ENCODE measurements around the gene CDK11B.

The CDK11B gene

DNA sequence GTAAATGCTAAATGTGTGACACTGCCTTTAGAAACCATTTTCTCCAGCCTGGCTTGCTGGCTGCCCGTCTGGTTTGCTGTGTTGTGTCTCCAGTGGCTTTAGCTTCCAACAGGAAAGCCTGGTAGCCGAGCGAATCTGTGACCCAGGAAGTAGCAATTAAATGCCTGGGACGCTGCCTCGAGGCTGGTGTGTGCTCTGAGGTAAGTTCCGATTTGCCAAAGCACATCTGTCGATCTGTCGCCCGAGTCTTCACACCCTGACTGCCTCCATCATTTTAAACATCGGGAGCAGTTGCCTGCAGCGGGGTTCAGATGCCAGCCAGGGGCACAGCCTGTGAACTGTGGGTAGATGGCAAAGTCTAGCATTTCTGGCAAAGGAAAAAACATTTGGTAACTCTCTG, 41.3 kb downstream of the CDK11B start:
- no peak for DNase-seq (ENCODE audit: low read depth in 1 of 2, low spot score in 1 of 2)

- DNase-seq (ENCODE audit: low read depth in 1 of 2, low spot score in 1 of 2): no peak
Measured at GRCh38 chr1:1616838-1617237, 42.0 kb downstream of the CDK11B start.

GRCh38 chr1:1616045-1616790, 42.6 kb downstream of the CDK11B start:
- no peak for DNase-seq (ENCODE audit: low read depth in 1 of 2, low spot score in 1 of 2)

DNA sequence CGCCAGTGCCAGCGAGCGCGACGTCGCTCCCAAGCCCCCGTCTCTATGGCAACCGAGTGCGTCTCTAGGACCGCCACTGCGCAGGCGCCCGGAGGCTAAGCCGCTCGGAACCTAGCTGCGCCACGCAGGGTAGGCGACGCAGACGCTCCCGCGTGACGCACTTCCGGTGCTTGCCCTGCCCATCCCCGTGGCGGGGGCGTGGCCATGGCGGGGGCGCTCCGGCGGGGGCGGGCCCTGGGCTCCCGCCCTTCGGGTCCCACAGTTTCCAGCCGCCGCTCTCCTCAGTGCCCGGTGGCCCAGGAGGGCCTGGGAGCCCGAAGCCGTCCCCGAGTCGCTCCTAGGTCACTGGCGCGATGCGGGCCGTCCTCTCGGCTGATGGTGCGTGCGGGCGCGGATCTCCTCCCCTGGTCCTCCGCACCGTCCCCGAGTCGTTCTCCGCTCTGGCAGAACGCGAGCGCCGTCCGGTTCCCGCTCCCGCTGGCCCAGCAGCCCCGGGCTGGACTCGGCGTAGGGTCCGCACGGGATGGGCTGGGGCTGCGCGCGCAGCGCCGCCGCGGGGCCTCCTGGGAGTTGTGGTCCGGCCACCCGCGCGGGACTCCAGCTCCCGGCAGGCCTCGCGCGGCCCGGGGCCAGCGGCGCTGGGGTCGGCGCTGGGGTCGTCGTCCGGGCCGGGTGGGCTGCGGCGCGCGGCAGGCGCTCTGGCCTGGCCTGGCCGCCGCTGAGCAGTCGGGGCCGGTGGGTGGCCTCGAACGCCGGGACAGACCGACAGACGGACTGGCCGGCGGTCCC, 43.4 kb downstream of the CDK11B start, which contains the start of gene MIB2:
Gene MIB2, plus strand, starts transcription at position 245 of the 789 bp plus-strand sequence. CDS start 7,953 bp downstream, outside the sequence.
- DNase-seq (ENCODE audit: low read depth in 1 of 2, low spot score in 1 of 2): peak; percentile 96

GRCh38 chr1:1614954-1615255, 43.9 kb downstream of the CDK11B start:
- no peak for DNase-seq (ENCODE audit: low read depth in 1 of 2, low spot score in 1 of 2)

DNA sequence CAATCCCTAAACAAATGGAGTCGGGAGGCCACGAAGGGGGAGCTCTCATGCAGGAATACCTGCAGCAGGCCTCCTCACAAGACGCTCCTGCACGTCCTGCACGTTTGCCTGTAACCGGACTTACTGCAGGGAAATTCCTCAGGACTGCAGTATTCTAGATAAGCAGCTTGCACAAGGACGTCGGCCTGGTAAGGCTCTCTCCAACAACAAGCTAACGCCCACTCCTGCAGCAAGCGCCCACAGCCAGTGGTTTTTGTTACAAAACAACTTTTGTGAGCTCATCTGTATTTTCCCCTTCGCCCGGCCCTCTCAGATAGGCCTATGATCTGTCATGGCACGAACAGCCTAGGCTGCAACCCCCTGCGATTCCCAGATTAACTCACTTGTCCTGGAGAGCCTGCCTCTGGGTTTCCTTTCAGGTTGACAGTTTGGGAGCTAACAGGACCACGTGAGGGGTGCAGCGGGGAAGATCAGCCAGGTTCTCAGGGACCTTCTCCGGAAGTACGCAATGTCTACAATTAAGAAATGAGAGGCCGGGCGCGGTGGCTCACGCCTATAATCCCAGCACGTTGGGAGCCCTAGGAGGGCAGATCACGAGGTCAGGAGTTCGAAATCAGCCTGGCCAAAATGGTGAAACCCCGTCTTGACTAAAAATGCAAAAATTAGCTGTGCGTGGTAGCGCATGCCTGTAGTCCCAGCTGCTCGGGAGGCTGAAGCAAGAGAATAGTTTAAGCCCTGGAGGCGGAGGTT, 44.4 kb downstream of the CDK11B start:
- DNase-seq (ENCODE audit: low read depth in 1 of 2, low spot score in 1 of 2): peak; percentile 33 to 44

DNA sequence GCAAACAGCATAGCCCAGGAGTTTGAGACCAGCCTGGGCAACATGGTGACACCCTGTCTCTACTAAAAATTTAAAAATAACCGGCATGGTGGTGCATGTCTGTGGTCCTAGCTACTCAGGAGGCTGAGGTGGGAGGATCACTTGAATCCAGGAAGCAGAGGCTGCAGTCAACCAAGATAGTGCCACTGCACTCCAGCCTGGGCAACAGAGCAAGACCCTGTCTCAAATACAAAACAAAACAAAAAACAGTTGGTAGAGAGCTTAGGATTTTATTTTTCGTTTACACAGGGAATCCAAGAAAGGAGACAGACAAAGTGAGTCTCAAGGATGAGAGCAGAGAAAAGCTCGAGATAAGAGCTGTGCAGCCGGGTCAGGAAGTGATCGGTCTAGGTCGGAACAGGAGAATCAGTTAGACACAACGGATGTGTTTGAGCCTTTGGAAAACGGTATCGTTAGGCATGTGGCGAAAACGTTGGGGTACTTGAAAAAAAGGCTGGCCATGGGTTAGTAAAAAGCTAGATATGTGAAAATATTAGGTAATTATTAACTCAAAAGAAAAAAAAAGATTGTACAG, 45.2 kb downstream of the CDK11B start:
- DNase-seq (ENCODE audit: low read depth in 1 of 2, low spot score in 1 of 2): no peak

DNA sequence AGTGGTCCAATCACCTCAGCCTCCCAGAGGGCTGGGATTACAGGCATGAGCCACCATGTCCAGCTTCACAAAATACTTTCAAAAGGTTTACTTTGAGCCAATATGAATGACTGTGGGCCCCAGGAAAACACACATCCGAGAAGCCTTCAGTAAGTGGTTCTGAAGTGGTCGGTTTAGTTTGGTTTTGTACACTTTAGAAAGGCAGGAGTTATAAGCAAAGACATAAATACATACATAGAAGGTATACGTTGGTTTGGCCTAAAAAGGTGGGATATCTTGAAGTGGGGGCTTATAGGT, 46.8 kb downstream of the CDK11B start:
- DNase-seq (ENCODE audit: low read depth in 1 of 2, low spot score in 1 of 2): no peak

DNA sequence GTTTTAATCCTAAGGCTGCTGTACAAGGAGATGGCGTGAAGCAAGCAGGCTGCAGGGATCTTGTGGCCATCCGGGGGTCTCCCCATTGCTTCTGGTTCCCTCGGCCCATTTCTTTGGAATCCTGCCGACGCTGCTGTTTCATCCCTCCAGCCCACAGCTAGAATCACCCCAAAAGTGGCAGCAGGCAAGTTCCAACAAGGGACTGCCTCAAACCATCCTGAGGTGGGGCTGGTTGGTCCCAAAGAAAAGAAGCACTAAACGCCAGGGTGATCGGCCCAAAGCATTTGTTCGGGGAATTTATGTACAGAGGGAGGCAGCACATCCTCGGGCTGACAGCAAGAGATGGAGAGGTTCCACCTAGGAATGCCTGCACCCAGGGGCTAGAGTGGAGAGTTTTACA, 48.0 kb downstream of the CDK11B start:
- no peak for DNase-seq (ENCODE audit: low read depth in 1 of 2, low spot score in 1 of 2)

DNA sequence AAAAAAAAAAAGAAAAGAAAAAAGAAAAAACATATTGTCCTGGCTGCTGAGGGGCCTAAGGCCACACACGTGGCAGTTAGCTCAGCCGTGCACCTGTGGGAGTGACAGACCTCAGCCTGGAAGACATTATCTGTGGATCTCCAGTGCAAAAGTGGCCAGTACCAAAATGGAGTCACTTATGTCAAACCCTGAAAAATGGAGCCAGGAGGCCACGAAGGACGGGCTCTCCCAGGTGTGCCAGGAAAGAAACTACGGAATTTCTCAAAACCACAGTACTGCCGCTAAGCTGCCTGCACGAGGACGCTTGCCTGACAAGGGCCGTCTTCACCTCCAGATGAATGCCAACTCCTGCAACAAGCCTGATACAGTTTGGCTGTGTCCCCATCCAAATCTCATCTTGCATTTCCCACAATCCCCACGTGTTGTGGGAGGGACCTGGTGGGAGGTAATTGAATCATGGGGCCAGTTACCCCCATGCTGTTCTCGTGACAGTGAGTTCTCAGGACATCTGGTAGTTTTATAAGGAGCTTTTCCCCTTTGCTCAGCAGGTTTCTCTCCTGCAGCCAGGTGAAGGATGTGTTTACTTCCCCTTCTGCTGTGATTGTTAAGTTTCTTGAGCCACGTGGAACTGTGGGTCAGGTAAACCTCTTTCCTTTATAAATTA, 48.9 kb downstream of the CDK11B start:
- no peak for DNase-seq (ENCODE audit: low read depth in 1 of 2, low spot score in 1 of 2)

- DNase-seq (ENCODE audit: low read depth in 1 of 2, low spot score in 1 of 2): no peak
Measured at GRCh38 chr1:1606232-1606631, 52.6 kb downstream of the CDK11B start.

DNA sequence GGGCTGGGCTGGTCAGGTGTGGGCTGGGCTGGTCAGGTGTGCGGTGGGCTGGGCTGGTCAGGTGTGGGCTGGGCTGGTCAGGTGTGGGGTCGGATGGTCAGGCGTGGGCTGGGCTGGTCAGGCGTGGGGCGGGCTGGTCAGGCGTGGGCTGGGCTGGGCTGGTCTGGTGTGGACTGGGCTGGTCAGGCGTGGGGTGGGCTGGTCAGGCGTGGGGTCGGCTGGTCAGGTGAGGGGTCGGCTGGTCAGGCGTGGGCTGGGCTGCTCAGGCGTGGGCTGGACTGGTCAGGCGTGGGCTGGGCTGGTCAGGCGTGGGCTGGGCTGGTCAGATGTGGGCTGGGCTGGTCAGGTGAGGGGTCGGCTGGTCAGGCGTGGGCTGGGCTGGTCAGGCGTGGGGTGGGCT, 53.1 kb downstream of the CDK11B start:
- no peak for DNase-seq (ENCODE audit: low read depth in 1 of 2, low spot score in 1 of 2)

DNA sequence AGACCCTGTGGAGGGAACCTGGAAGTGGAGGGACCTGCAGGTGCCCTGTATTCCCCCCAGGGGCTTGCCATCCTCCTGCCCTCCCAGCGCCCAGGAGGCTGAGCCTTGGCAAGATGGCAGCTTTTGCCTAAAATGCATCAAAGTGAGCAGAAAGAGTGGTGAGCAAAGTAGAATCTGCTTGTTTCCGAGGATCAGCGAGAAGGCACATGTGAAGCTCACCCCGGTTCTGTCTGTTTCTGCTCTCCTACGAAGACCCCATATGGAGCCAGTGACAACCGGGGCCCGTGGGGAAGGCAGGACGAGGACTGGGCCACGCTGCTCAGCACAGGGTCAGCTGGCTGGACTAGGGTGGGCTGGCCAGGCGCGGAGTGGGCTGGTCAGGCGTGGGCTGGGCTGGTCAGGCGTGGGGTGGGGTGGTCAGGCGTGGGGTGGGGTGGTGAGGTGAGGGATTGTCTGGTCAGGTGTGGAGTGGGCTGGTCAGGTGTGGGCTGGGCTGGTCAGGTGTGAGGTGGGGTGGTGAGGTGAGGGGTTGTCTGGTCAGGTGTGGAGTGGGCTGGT, 53.7 kb downstream of the CDK11B start:
- no peak for DNase-seq (ENCODE audit: low read depth in 1 of 2, low spot score in 1 of 2)

DNA sequence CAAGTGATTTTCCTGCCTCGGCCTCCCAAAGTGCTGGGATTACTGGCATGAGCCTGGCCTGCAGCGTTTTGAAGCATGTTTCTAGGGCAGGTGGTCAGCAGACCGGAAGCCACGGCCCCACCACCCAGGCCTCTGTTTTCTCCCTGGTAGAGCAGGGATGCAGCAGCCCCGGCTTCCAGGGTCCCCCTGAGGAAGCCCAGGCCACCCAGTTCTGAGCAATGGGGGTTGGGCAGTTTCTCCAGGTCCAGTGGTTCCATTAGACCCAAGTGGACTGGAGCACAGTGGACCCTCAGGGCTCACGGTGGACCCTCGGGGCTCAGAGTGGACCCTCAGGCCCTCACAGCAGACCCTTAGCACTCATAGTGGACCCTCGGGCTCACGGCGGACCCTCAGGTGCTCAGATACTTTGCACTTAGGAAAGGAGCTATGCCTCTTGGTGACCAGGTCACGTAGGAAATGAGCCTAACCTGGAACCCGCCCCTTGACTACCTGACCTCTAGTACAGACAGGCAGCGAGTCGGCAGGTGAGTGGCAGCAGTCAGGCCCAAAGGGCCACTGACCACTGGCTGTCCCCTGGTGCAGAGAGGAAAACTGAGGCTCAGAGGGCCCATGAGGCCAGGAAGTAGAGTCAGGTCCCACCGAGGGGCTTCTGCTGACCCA, 54.3 kb downstream of the CDK11B start:
- DNase-seq (ENCODE audit: low read depth in 1 of 2, low spot score in 1 of 2): no peak

DNA sequence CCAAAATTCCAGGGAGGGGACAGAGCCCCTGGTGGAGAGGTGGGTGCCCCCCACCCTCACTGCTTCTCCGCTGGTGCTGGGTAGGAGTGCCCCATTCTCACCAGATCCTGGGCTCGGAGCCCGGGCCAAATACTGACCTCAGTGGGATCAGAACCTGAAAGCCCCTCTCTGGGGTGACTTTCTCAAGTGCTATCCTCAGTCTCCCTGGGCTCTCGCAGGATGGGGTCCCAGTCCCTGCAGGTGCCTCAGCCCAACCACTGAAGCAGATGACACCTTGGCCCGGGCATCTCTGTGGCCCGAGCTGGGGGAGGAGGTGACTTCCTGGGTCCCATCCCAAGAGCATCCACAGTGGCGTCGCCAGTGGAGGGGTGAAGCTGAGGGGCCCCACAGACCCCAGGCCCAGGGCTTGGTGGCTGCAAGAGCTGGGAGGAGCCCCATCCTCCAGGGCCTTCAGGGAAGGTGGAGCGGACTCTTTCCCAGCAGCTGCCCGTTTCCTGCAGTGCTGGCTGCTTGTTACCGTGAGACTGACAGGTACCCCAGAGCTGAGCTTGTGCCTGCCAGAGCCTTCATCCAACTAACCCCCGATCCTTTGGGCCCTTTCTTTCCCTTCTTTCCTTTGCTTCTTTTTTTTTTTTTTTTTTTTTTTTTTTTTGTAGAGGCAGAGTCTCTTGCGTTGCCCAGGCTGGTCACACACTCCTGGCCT, 55.0 kb downstream of the CDK11B start:
- no peak for DNase-seq (ENCODE audit: low read depth in 1 of 2, low spot score in 1 of 2)

DNA sequence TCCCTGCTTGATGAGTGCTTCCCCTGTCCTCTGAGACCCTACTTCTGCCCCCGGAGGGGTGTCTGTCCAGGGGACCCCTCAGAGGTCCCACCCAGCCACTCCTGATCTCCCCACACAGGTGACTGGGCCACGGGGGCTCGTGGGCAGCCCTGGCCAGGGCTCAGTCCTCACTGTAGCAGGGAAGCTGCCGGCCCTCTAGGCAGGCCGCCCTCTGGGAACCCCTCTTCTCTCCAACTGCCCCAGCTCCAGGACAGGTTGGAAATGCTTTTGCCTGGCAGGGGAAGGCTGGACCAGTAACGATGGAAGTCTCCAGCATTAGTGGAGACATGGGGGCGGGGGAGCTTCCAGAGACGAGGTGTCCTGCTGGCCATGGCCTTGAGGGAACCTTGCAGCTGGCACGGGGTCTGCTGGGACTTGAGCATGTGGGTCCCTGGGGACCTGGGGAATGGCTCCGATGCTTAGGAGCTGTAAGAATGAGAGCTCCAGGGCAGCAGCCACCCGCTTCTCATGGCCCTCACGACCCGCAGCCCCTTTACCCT, 55.8 kb downstream of the CDK11B start:
- DNase-seq (ENCODE audit: low read depth in 1 of 2, low spot score in 1 of 2): no peak

DNA sequence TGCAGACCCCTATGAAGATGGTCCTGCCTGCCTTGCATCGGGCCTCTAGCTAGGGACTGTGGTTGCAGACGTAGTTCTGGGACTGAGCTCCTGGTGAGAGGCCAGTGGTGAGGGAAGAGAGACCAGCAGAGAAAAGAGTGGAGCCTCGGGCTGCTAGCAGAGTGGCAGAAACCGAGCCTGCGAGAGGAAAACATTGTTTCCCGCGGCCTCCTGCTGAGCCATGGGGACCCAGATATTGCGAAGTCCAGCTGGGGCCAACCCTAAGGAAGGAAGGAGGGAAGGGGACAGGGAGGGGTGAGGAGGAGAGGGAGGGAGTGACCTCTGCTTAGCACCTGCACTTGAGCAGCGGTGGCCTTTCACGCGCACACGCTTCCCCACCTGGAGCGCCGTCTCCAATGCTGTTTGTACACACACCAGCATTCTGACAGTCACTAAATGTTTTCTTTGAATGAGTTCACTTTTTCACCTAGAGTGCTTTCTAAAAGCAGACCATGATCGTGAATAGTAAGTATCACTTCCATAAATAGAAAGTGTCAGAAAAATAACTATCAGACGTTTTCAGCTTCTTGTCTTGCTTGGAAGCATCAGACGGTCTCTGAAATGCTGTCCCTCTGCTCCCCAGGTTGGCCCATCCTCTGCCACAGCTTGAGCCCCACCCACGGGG, 56.4 kb downstream of the CDK11B start:
- no peak for DNase-seq (ENCODE audit: low read depth in 1 of 2, low spot score in 1 of 2)

DNA sequence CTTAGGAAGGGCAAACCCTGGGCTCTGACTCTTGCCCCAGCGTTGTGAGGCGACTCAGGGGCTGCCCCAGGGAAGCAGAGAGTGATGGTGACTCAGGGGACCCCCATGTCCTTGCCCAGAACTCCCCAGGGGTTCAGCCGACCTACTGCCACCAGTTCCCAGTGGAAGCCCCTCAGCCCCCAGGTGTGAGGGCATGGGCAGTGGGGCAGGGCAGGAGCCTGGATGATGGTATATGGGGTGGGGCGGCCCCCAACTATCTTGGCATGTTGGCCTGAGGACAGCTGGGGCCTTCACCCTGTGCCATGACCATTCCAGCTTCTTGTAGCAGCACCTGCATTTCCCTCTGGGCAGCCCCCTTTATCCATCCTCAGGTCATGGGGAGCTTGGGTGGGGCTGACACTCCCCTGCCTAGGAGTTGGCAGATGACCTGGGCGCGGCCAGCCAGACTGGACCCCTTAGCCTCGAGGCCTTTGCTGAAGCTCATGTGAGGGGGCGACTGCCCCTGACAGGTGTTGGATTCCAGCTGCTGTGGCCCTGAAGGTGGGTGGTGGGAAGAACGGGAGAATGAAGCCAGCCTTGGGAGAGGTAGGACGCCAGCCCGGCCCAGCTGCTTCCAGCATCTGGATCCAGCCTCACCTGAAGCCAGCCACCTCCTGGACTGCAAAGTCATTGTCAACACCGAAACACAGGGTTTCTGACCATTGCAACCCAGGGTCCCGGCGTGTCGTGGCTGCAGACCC, 57.1 kb downstream of the CDK11B start:
- no peak for DNase-seq (ENCODE audit: low read depth in 1 of 2, low spot score in 1 of 2)
